ENCODE results near the gene GMDS.

The GMDS gene

GRCh38 chr6:1593958-1594314, 651.5 kb downstream of the GMDS start:
- no peak for DNase-seq

GRCh38 chr6:1593286-1593957, 652.0 kb downstream of the GMDS start:
- DNase-seq, result no peak

- DNase-seq, result no peak
Measured at GRCh38 chr6:1592852-1593251, 652.6 kb downstream of the GMDS start.

GRCh38 chr6:1591926-1592325, 653.5 kb downstream of the GMDS start:
- no peak for DNase-seq

DNA sequence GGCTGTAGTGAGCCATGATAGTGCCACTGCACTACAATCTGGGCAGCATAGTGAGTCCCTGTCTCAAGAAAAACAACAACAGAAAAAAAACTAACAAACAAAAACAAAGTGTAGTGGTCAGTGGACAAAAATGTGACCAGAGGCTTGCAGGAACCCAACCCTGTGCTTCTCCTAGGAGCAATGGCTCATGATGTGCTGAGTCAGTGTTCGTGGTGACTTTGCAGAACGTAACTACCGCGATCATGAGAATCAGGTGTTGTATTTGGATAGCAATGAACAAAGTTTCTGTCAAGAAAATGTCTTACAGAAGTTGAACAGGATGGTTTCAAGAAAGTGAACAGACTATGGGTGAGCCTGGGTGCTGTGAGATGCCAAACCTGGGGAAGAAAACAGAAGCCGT, 654.2 kb downstream of the GMDS start:
- no peak for DNase-seq

GRCh38 chr6:1590580-1590979, 654.8 kb downstream of the GMDS start:
- DNase-seq, result no peak

GRCh38 chr6:1589208-1589607, 656.2 kb downstream of the GMDS start:
- DNase-seq, result no peak

- no peak for DNase-seq
Measured at GRCh38 chr6:1587977-1588376, 657.4 kb downstream of the GMDS start.

DNA sequence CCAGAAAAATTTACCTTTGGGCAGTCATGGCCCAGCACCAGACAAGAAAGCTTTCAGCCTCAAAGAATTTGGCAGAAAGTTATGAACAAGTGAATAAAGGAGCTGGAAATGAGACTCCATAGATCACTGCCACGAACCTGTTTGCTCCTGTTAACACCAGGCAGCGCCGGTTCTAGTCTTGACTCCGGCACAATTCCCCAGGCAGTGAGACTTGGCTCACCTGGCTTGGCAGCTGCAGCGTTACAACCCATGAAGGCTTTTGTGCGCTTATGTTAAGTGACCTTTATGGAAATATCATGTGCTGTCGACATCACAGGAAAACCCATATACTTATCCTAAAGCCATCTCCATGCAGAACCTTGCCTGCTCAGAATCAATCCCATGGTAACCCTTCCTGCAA, 657.9 kb downstream of the GMDS start:
- no peak for DNase-seq

- DNase-seq, result no peak
Measured at GRCh38 chr6:1586861-1587450, 658.4 kb downstream of the GMDS start.

- no peak for DNase-seq
Measured at GRCh38 chr6:1586256-1586655, 659.1 kb downstream of the GMDS start.

DNA sequence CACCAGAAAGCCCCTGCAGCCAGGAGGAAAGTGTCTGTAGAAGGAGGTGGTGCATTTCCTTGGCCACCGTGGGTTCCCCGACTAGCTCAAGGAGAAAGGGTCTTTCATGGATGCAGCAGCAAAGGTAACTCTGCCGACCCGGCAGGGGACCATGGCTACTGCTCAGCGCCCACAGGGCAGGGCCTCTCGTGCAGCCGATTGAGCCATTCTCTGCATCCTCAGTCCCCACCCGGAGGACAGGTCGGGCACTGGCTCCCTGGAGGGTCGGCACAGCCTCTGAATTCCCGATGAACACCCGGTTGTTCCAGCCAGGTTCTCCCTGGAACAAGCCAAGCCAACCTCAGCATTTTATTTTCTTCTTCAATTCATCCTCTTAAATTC, 659.7 kb downstream of the GMDS start:
- no peak for DNase-seq

GRCh38 chr6:1584996-1585668, 660.3 kb downstream of the GMDS start:
- DNase-seq, result no peak

DNA sequence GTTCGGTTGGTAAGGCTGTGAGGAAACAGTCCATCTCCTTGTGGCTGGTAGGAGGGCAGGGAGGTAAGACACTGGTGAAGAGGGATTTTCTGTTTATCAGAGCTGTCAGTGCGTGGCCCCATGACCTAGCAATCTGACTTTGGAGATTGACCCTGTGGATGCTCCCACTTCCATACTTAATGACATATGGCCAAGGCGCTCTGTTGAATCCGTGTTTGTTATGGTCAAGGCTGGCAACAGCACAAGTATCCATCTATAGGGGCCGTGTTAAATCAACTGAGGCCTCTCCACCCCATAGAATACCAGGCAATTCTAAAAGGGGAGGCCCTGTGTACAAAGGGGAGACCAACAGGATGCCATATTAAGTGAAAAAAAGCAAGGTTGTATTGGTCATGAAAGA, 661.3 kb downstream of the GMDS start:
- no peak for DNase-seq

DNA sequence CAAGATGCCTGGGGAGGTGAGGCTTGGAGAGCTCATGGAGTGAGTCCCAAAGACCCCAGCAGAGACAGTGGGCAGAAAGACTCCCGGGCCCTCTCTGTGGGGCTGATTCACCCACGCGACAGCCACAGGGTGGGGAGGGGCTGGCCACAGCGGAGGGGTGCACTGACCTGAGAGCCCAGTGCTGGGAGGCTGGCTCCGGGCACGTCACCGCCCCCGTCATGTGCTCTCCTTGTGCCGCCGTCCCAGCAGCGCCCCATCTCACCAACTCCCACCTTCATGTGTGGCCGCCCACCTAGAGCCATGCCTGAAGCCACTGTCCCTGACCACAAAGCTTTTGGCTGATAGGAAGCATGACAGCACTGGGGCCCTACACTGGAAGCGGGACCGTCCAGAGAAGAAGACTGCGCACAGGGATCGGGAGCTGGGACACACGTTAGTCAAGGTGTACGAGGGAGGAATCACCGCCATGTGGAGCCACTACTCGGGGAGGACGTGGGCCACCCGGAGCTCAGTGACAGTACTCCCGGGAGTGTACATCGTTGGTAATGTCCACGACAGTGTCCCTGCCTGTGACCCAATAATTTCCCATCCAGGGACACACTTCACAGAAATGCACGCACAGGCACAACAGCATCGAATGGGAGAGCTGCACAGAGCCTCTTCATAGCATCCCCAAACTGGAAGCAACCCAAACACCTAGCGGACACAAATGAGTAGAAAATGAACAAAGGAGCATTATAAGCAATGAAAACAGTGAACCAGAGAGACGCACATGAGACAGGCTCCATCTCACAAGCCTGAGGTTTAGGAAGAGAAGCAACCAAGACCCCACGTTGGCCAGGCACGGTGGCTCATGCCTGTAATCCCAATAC, 664.0 kb downstream of the GMDS start:
- no peak for DNase-seq

GRCh38 chr6:1580585-1580984, 664.8 kb downstream of the GMDS start:
- DNase-seq, result no peak

DNA sequence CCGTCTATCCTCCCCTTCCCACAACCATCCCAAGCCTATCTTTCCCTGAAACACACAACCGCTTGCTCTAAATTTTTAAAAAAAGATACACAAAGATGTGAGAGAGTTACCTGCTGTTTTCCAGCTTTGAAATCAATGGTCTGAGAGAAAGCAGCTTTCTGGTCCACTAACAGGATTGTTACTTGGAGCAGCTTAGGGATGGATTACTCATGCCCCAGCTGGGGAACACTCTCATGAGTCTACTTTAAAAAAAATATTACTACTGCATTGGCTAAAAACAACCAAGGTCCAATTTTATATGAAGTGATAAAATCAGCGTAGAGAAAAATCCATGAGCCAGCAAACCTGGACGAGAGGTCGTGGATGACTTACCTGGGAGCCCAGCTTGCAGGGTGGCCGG, 665.3 kb downstream of the GMDS start:
- no peak for DNase-seq

DNA sequence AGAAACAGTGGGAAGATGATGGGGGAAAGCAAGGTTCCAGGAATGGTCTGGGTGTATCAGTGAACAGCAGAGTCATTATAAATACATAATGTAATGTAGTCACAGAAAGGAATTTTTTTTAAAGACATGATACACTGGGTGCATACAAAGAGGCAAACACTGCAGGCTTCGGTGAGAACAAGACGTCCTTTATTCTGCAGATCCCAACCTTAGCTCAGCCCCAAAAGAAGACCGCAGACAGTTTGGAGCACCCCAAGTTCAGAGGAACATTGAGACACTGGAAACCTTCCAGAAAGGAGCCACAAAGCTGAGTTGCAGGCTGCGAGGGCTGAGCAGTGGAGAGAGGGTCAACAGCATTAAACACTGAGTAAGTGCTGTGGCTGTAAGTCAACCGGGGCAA, 666.3 kb downstream of the GMDS start:
- no peak for DNase-seq

- no peak for DNase-seq
Measured at GRCh38 chr6:1577896-1578745, 667.3 kb downstream of the GMDS start.

DNA sequence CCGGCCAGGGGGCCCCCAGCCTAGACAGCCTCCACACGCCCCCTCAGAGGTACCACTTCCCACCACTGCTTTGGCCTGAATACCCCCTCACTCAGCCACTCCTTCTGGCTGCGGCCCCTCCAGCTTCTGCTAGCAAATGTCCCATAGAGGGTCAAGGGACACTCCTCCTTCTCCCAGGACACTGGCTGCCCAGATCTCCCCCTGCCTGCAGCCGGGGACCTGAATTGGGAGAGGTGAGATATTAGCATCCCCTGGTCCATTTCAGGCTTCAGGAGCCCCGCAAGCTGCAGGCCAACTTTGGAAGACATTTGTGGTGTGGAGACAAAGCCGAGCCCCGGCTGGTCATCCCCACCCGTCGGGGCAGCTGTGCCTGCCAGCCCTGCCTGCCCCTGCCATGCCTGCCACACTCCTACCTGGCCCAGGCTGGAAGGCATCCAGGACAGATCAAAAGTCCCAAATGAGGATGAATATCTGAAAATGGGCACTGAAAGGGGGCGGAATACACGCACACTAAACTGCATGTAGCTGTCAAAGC, 668.2 kb downstream of the GMDS start:
- DNase-seq, result no peak

DNA sequence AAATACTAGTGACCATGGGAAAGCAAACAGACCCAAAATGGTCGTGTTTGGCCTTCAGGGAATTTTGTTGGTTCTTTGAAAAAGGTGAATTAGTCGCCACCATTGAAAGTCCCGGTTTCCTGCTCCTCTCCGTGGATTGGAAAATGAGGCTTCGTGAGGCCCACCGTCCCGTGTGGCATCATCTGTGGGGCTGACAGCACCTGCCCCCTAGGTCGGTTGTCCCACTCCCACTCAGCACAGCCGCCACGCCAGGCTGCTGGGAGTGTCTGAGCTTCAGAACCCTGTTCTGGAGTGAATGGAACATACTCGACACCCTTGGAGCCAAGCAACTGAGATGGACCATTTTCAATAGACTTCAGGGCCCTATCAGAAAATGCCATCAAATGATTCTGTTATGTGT, 668.7 kb downstream of the GMDS start:
- DNase-seq, result no peak

GRCh38 chr6:1576166-1576565, 669.2 kb downstream of the GMDS start:
- no peak for DNase-seq
